Prostate gland (tissue), 2 donors: ENCODE data around the gene MRGPRG. TPM values are rescaled to one million over a fixed set of nuclear protein-coding genes. Genes with fewer than 3 reads are reported as not detected.

Experiments
- DNase-seq: peaks from one replicate; pipeline ENCODE4 v3.0.0-alpha.2; 2019; ENCODE audit warnings: low spot score
- H3K27ac ChIP-seq, 2 donors: fragments of 200-600 bp; sonication (generic); 2 replicates each; pipeline ENCODE4 v1.5.1; 2017 to 2019
- H3K27me3 ChIP-seq: fragments of 200-600 bp; sonication (generic); replicated peaks from 2 replicates; pipeline ENCODE4 v1.5.1; 2019; ENCODE audit not compliant: insufficient read depth
- H3K36me3 ChIP-seq, 2 donors: fragments of 200-600 bp; sonication (generic); 1 replicate in 1 of 2; 2 replicates in 1 of 2; pipeline versions ENCODE4 v1.5.1 to v1.8.1; 2017 to 2019
- H3K4me1 ChIP-seq: fragments of 200-600 bp; sonication (generic); replicated peaks from 2 replicates; pipeline ENCODE4 v1.5.1; 2019
- H3K4me3 ChIP-seq, 2 donors: fragments of 200-600 bp; sonication (generic); 2 replicates each; pipeline ENCODE4 v1.5.1; 2017 to 2019
- H3K9me3 ChIP-seq: fragments of 200-600 bp; sonication (generic); 2 replicates; pipeline ENCODE4 v1.5.1; 2017
- POLR2A ChIP-seq: fragments of 450-650 bp; IDR thresholded peaks from one replicate; pipeline ENCODE4 v1.6.1; 2016; ENCODE audit warnings: antibody characterized with exemption, mild to moderate bottlenecking
- POLR2AphosphoS5 ChIP-seq: sonication (generic); formaldehyde crosslinking; IDR thresholded peaks from one replicate; pipeline ENCODE4 v1.6.1; 2017; ENCODE audit warnings: antibody characterized with exemption
- WGBS: methylation state at CpG from one replicate; pipeline ENCODE4 v1.1.5; 2018; 5-methylcytosine and 5-hydroxymethylcytosine counted together
- intact Hi-C: fragments of 100-400 bp; cut with DNase I; formaldehyde crosslinking; loops from one replicate; pipeline ENCODE4 v1.14.2; 2022
- total RNA-seq, 2 donors: library from RNA; depleted of rRNA; stranded (reverse); fragments of >200 nt; gene quantifications; one replicate each; pipeline ENCODE4 v1.1.0, GENCODE V29; 2016
- TF ChIP-seq, protein P1 (sequence below), 4 experiments: fragments of 200-600 bp in 2 of 4; fragments of 450-650 bp in 2 of 4; sonication (generic) in 2 of 4; IDR thresholded peaks; 1 replicate in 3 of 4; 2 replicates in 1 of 4; pipeline ENCODE4 v1.5.1; 2016 to 2019; ENCODE audit warnings: antibody characterized with exemption in 4 of 4, mild to moderate bottlenecking in 2 of 4, moderate library complexity in 2 of 4

Gene MRGPRG
- total RNA-seq, 2 donors from 2014 or later: 2.7 TPM; not detected in 1

DNA sequence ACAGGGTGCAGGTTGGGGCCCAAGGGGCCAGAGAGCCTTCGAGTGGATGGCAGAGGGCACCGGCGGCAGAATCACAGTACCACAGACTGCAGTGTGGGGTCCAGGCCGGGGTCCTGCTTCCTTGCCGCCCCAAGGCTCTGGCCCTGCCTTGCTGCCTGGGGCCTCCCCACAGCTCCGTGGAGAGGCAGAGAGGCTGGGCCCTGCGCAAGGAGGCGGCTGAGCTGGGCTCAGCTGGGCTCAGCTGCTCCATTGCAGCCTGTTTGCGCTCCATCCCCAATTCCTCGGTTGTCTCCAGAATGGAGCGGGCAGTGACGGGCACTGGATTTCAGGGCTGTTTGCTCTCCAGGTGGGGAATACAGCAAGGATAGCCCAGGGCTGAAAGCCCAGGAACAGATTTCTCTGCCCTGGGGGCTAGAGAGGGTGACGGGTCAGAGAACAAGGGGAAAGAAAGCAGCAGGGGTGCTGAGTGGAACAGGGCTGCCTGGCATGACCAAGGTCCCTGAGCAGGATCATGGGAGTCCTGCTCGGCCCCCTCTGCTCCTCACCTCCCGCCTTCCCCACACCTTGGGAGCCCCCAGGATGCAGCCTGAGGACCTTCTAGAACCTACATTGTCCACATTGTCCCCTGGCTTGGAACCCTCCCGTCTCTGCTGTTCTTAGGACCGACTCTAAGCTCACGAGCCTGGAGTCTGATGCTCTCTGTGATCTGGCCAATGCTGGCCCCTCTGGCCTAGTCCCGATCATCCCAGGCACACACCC is 18.9 kb downstream of the MRGPRG start:
- 84% methylated on average over 19 of the region's 19 CpGs for WGBS
- H3K27me3 ChIP-seq: peaks cover 8% of the 10 kb centered on the region
- no peak for DNase-seq
- H3K4me3 ChIP-seq: no peak overlapping the region
- H3K36me3 ChIP-seq: no peaks in the 10 kb centered on the region
- no peaks in the 10 kb centered on the region for H3K4me1 ChIP-seq
- intact Hi-C loops: no loop called here
- no peak overlapping the region for H3K27ac ChIP-seq
- TF ChIP-seq, protein P1, sequence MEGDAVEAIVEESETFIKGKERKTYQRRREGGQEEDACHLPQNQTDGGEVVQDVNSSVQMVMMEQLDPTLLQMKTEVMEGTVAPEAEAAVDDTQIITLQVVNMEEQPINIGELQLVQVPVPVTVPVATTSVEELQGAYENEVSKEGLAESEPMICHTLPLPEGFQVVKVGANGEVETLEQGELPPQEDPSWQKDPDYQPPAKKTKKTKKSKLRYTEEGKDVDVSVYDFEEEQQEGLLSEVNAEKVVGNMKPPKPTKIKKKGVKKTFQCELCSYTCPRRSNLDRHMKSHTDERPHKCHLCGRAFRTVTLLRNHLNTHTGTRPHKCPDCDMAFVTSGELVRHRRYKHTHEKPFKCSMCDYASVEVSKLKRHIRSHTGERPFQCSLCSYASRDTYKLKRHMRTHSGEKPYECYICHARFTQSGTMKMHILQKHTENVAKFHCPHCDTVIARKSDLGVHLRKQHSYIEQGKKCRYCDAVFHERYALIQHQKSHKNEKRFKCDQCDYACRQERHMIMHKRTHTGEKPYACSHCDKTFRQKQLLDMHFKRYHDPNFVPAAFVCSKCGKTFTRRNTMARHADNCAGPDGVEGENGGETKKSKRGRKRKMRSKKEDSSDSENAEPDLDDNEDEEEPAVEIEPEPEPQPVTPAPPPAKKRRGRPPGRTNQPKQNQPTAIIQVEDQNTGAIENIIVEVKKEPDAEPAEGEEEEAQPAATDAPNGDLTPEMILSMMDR (IDR thresholded peaks at IDR 0.05): no peak
- TF ChIP-seq POLR2A (no peak), POLR2AphosphoS5 (no peak)
- H3K9me3 ChIP-seq: no peaks in the 10 kb centered on the region

DNA sequence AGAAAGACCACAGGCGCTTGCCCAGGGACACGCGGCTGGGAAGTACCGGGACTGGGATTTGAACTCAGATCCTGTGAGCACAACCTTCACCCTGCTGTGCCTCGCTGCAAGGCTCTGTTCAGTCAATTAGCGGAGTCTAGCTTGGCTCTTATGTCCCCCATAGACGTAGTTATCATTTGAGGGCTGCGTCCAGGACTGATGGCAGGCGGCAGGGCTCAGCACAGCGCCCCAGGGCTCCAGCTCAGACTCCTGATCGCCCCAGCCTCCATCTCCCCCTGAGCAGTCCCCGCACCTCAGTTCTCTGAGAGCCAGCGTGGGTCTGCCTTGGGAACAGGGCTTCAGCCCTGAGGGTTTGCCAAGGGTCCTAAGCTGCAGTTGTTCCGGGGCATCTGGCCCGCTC is 19.8 kb downstream of the MRGPRG start:
- no peaks in the 10 kb centered on the region for H3K36me3 ChIP-seq
- intact Hi-C loops: no loop called here
- H3K4me1 ChIP-seq: no peaks in the 10 kb centered on the region
- 90% methylated on average over 15 of the region's 15 CpGs for WGBS
- TF ChIP-seq, protein P1 (IDR thresholded peaks at IDR 0.05): no peak
- TF ChIP-seq POLR2AphosphoS5 (no peak), POLR2A (no peak)
- peaks cover 8% of the 10 kb centered on the region for H3K27me3 ChIP-seq
- no peak overlapping the region for H3K4me3 ChIP-seq
- no peak for DNase-seq
- no peaks in the 10 kb centered on the region for H3K9me3 ChIP-seq
- no peak overlapping the region for H3K27ac ChIP-seq

DNA sequence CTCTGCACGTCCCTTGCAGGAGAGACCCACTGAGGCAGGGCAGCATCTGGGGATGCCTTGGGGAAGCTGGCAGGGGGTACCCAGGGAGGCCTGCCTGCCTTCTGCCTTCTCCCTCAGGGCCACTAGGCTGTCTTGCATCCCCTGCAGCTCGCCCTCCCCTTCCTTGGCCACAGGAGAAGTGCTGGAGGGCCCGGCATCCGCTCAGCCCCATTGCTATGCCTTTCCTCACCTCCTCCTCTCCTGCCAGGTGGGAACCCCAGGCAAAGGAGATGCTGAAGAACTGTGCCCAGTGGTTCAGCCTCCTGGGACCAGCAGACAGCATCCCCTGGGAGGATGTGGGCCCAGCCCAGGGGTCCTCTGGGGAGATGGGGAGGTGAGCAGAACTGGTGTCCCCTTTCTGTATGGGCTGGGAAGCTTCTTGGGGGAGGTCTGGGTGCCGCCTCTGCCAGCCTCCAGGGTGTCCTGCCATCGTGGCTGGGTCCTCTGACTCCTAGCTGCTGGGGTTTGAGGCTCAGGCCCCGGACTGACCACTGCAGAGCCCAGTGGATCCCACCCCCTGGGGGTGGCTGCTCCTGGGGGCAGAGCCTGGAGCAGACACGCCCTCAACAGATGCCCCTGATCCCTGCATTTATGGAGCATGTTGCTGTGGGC is 20.6 kb downstream of the MRGPRG start:
- intact Hi-C loops: no loop called here
- peaks cover 6% of the 10 kb centered on the region for H3K27me3 ChIP-seq
- DNase-seq: no peak
- no peaks in the 10 kb centered on the region for H3K4me1 ChIP-seq
- H3K27ac ChIP-seq: no peak overlapping the region
- no peak for TF ChIP-seq POLR2A
- TF ChIP-seq, protein P1 (IDR thresholded peaks at IDR 0.05): no peak
- no peak for TF ChIP-seq POLR2AphosphoS5
- H3K36me3 ChIP-seq: no peaks in the 10 kb centered on the region
- no peak overlapping the region for H3K4me3 ChIP-seq
- H3K9me3 ChIP-seq: no peaks in the 10 kb centered on the region
- 90% methylated on average over 8 of the region's 8 CpGs for whole genome bisulfite sequencing

DNA sequence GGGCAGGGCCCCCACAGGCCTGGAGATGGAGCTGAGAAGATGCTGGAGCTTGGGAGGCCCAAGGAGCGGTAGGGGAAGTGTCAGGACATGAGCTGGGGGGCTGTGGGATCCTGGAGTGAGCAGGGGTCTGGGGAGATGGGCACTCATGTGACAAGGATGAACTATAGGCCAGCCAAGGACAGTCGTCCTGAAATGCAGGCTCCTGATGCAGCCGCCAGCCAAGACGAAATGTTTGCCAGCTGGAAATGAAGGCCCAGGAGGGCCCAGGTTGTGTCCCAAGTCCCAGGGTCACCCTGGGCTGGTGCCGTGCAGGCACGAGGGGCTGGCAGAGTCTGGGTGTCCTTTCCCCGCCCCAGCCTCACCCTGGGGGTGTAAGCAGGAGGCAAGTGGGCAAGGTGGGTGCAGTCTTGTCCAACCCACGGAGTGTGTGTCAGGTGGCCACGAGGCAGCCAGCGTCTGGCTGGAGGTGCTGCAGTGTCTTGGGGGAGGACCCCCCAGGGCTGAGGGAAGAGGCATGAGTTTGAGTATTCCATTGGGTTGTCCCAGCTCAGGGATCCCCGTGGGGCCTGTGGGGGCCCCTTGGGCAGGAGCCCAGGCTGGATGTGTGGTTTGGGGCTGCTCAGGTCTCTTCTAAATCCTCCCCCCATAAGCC is 21.4 kb downstream of the MRGPRG start:
- Histone ChIP-seq H3K27me3 (no peaks in the 10 kb centered on the region), H3K9me3 (no peaks in the 10 kb centered on the region), H3K36me3 (no peaks in the 10 kb centered on the region), H3K4me3 (no peak overlapping the region), H3K27ac (no peak overlapping the region), H3K4me1 (no peaks in the 10 kb centered on the region)
- intact Hi-C loops: no loop called here
- DNase-seq: no peak
- WGBS: 80% methylated on average over 11 of the region's 11 CpGs
- TF ChIP-seq POLR2AphosphoS5 (no peak), POLR2A (no peak)
- TF ChIP-seq, protein P1 (IDR thresholded peaks at IDR 0.05): no peak
